SK-MEL-5 (cell line): ENCODE results near the gene TMEM205. TPM values are rescaled to one million over a fixed set of nuclear protein-coding genes. Genes with fewer than 3 reads are reported as not detected.
"Not testable (repeated sequence)": the region's sequence is repeated elsewhere in the genome, so short reads cannot be mapped to it uniquely, and the experiment has no call there.

Experiments
- DNase-seq: peaks from one replicate; pipeline ENCODE4 v3.0.0-alpha.2; 2016; ENCODE audit warnings: low read depth, low spot score
- in situ Hi-C: cut with HindIII; loops from 2 replicates; pipeline ENCODE4 v1.10.0; 2016; ENCODE audit warnings: low sequenced_read_pairs, high pct_unique_total_duplicates, low pct_unique_long_range_greater_than_20kb
- total RNA-seq: library from RNA; depleted of rRNA; stranded (reverse); fragments of >200 nt; shearing (Covaris generic); gene quantifications from 2 replicates; pipeline ENCODE4 v1.2.3, GENCODE V29; 2014

The TMEM205 gene
- total RNA-seq, 1 experiment from 2014 or later = 79.4 TPM

DNA sequence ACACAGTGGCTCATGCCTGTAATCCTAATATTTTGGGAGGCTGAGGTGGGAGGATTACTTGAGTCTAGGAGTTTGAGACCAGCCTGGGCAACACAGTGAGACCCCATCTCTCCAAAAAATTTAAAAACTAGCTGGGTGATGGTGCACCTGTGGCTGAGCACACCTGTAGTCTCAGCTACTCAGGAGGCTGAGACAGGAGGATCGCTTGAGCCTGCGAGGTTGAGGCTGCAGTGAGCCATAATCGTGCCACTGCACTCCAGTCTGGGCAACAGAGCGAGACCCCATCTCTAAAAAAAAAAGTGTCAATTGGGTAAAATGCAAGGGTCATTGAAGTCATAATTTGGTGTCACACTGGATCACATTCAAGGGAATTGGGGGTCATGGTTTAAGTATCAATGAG lies 8.0 kb upstream of the TMEM205 start:
- in situ Hi-C loops, DNase-seq: not testable (repeated sequence)

DNA sequence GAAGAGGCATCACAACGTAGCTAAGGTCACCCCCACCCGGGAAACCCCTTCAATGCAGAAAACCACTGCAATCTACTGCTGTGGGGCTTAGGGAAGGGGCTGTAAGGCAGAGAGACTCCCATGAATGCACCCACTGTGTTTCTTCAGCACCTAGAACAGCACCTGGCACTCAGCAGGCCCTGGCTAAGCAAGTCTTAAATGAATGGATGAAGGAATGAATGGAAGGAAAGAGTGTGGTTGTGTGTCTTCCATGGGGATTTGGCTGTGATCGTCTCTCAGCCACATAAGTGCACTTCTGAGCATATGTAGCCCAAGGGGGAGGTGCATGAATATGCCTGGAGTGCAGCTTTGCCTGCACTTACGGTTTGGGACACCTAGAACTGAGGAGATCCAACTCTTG lies 3.1 kb upstream of the TMEM205 start:
- DNase-seq = no peak
- in situ Hi-C loops = no loop called here

DNA sequence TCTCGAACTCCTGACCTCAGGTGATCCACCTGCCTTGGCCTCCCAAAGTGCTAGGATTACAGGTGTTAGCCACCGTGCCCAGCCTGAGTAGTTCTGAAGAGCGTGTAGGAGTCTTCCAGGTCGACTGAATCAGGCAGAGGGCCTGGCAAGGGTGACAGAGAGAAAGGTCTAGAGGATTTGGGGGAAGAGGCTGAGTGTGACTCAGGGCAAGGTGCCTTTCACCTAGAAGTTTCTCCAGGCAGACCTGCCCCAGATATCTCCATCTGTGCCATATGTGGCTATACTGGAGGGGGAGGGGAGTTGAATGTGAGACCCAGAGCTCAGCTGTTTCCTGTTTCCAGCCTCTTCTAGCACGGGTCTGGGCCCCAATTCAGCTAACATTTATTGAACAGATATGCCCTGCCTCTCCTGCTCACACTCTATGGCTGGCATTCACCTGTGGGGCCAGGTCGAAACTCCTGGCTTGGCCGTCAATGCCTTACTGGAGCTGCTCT lies 1.5 kb upstream of the TMEM205 start:
- no peak for DNase-seq
- in situ Hi-C loops = no loop called here

DNA sequence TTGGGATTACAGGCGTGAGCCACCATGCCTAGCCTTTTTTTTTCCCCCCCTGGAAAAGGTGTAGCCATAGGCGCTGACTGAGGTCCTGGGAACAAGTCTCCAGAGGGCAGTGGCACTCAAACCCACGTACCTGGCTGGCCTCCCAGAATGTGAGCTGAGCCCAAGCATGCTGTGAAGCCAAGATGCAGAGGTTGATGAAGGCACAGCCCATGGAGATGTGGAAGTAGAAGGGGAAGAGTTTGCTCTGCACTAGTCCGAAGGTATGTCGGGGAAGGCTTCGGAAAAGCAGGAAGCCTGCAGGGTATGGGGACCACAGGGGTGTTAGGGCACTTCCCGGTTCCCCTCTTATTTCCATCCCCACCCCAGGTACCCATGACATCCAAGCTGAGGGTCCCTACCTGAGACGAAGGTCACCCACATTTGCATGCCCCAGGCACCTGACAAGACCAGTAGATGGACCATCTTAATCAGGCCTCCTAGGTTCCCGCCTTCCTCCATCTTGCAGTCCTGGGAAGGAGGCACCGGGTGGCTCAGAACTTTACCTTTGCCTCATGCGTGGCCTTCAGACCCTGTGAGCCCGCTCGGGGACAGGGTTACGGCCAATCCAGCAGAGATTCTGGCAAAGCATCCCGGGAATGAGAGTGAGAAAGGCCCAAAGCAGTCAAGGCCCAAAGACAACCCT lies 805 bp downstream of the TMEM205 start:
- no peak for DNase-seq
- in situ Hi-C loops = no loop called here

DNA sequence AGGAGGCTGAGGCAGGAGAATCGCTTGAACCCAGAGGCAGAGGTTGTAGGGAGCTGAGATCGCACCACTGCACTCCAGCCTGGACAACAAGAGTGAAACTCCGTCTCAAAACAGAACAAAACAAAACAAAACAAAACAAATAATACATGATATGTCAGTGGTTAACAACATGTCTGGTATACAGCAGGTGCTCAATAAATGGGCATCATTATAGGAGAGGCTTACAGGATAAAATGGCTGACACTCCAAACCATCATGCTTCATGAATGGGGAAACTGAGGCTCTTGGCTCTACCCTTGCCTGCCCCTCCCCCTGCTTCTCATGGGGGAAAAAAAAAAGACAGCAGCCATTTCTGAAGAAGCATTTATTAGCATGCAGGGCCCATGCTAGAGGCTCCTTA lies 3.6 kb downstream of the TMEM205 start:
- no peak for DNase-seq
- in situ Hi-C loops = no loop called here

DNA sequence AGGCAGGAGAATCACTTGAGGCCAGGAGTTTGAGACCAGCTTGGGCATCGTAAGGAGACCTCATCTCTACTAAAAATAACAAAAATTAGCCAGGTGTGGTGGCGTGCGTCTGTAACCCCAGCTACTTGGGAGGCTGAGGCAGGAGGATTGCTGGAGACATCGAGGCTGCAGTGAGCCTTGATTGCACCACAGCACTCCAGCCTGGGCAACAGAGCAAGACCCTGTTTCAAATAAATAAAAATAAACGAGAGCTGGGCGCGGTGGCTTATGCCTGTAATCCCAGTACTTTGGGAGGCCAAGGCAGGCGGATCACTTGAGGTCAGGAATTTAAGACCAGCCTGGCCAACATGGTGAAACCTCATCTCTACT lies 6.0 kb downstream of the TMEM205 start:
- DNase-seq, in situ Hi-C loops: not testable (repeated sequence)

DNA sequence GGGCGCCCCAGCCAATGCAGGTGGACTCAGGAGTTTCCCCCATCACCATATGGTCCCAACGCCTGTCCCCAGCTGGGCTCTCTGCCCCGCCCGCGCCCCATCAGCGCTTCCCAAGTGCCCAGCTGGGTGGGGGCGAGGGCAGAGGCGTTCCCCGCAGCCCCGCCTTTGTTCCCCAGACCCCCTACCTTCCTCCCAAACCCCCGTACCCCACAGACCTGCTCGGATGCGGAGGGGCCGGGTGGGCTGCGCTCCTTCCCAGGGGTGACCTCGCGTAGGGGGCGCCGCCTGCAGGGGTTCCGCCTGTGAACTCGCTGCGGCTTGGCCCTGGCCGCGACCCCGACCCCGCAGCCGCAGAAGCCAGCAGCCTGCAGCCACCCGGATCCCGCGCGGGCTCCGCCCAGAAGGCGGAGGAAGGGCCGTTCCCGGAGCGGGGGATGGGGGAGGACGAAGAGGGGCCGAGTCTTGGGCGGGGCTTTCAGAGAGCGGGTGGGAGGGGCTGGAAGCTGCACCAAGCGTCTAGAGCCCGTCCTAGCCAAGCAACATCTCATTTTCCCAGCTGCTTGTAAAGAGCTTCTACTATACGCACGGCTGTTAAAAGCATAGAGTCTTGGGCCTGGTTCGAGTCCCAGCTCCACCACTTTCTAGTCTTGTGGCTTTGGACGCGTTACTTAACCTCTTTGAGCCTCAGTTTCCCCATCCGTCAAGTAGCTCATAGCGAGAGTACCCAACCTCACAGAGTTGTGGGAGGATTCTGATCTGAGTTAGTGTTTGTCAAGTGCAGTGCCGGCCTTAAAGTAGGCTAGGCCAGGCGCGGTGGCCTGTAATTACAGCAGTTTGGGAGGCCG lies 6.6 kb downstream of the TMEM205 start, which contains the start of gene RAB3D:
RAB3D (minus strand) TSS at position 404 of the 845 bp plus-strand sequence. CDS start 2,258 bp downstream, outside the sequence.
- in situ Hi-C loops = no loop called here
- DNase-seq = peak; percentile 85

DNA sequence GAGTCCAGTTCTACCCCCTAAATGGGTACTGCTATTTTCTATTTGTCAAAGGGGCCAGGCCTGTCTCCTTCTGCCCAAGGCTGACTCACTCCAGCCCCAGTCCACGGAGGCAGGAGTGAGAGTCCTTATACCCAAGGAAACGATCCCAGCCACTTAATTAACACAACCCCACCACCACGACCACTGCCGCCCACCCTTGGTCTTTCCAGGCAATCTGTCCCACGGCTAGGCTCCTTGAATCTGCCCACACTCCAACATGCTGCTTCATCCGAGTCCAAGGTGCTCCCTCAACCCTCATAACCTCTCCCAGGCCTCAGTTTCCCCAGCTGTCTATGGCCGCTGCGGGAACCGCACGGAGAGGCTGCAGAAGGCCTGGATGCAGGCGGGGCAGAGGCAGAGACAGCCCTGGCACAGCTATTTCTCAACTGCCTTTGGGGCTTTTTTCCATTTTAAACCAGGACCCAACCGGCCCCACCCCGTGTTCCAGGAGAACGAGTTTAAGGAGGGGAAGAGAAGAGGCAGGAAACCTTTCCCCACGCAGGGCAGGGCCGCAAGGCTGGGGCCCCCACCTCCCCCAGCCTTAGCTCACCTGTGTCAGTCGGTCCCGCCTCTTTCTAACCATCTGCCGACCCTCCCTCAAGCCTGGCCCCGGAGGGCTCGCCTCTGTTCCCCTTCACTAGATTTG lies 7.4 kb downstream of the TMEM205 start:
- in situ Hi-C loops = no loop called here
- no peak for DNase-seq

DNA sequence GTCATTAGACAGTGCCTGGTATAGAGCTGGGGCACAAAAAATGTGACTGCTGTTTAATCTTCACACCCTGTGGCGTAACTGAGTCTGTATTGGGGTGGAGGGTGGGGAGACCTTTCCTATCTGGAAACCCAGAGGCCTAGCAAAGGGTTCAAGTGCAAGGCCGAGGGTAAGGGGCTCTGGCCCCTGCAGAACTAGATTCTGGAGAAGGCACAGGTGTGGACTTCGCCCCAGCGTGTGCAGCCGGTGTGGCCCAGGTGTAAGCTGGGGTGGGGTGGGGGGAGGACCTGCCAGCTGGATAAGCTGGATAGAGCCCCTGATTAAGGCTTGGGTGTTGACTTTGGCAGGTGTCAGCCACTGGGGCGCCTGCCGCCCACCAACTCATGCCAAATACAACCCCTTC lies 7.9 kb downstream of the TMEM205 start:
- DNase-seq = no peak
- in situ Hi-C loops = no loop called here

DNA sequence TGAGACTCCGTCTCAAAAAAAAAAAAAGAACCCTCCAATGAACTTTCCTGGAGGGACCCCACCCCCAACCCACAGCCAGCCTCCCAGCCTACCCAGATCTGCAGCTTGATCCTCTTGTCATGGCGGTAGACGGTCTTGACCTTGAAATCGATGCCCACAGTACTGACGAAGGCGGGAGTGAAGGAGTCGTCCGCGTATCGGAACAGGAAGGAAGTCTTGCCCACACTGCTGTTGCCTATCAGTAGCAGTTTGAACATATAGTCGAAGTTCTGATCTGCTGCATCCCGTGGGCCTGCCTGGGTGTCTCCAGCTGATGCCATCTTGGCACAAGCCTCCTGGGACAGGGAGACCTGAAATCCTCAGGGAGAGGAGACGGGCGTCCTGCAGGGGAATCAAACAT lies 9.0 kb downstream of the TMEM205 start:
- in situ Hi-C loops = no loop called here

DNA sequence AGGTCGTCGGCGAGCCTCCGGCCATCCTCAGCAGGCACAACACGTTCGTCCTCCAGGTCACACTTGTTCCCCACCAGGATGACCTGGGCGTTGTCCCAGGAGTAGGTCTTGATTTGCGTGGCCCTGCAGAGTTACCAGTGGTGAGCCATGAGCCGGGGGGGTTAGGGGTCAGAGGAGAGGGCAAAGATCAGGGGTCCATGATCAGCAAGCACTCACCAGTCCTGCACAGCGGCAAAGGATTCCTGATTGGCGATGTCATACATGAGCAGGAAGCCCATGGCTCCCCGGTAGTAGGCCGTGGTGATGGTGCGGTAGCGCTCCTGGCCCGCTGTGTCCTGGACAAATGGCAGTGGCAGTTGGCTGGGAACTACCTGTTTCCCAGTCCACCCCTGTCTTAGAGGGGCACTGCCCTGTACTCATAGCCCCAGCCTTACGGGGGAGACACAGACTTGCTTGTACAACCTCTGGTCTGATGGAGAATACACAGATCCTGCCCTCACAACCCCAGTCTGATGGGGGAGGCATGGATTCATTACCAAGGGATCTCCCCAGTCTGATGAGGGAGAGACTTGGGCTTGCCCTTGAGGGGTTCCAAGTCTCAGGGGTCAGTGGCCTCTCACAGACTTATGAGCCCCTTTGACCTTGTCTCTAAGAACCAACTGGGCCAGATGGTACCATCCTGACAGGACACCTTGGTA lies 10.5 kb downstream of the TMEM205 start:
- no peak for DNase-seq
- in situ Hi-C loops = no loop called here

More for the DNA sequence above, 9.0 kb downstream of the TMEM205 start:
- DNase-seq = no peak

DNA sequence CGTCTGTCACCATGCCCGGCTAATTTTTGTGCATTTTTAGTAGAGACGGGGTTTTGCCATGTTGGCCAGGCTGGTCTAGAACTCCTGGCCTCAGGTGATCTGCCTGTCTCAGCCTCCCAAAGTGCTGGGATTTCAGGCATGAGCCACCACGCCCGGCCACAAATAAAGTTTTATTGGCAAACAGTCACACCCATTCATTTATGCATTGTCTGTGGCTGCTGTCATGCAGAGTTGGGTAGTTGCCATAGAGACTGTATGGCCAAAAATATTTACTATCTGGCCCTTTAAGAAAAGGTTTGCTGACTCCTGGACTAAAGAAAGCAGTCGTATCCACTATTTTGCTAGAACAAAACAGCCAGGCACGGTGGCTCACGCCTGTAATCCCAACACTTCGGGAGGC lies 12.2 kb downstream of the TMEM205 start:
- in situ Hi-C loops = not testable (repeated sequence)
- peak; percentile 19 for DNase-seq

DNA sequence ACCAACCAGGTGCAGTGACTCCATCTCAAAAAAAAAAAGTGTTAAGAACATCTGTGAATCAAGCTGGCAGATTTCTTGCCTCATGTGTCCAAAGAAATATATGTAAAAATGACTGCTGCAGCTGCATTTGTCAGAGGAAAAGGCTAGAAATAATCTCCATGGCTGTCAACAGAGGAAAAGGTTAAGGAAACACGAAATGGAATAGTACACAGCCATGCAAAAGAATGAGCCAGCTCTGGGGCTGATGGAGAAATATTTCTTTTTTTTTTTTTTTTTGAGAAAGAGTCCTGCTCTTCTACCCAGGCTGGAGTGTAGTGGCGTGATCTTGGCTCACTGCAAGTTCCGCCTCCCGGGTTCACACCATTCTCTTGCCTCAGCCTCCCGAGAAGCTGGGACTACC lies 13.2 kb downstream of the TMEM205 start:
- in situ Hi-C loops = no loop called here

DNA sequence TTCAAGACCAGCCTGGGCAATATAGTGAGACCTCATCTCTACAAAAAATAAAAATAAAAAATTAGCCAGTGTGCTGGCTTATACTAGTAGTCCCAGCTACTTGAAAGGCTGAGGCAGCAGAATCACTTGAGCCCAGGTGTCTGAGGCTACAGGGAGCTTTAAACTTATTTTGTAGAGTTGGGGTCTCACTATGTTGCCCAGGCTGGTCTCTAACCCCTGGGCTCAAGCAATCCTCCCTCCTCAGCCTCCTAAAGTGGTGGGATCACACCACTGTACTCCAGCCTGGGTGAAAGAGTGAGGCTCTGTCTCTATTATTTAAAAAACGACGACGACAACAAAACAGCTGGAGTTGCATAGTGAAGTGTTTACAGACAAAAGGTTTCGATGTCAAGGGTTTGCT lies 14.6 kb downstream of the TMEM205 start:
- in situ Hi-C loops = no loop called here

More for the DNA sequence above, 13.2 kb downstream of the TMEM205 start:
- DNase-seq = no peak

DNA sequence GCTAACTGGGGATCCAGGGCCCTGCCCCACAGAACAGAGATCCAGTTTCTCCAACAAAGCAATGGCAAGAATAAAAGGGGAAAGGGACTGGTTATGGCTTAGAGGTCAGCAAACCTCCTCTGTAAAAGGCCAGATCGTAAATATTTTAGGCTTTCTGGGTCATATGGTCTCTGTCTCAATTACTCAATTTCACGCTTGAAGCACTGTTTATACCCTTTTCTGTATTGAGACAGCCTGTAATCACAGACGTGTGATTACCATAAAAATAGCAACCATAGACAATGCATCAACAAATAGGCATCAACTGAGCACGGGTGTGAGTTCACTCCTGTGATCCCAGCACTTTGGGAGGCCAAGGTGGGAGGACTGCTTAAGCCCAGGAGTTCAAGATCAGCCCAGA lies 15.9 kb downstream of the TMEM205 start:
- DNase-seq = no peak
- in situ Hi-C loops = no loop called here

More for the DNA sequence above, 14.6 kb downstream of the TMEM205 start:
- no peak for DNase-seq

DNA sequence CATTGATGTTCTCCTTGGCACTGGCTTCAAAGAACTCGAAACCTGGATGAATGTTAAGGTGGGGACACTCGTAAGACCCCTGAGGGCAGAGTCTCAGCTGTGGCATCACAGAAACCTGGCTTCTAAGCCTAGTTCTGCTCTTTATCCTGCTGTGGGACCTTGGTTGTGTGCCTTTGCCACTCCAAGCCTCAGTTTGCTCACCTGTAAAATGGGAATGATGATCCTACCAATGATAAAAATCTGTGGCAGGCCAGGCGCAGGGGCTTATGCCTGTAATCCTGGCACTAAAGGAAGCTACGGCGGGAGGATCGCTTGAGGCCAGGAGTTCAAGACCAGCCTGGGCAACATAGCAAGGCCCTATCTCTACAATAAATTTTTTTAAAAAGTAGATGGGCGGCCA lies 20.5 kb downstream of the TMEM205 start:
- in situ Hi-C loops = no loop called here
- DNase-seq = no peak

DNA sequence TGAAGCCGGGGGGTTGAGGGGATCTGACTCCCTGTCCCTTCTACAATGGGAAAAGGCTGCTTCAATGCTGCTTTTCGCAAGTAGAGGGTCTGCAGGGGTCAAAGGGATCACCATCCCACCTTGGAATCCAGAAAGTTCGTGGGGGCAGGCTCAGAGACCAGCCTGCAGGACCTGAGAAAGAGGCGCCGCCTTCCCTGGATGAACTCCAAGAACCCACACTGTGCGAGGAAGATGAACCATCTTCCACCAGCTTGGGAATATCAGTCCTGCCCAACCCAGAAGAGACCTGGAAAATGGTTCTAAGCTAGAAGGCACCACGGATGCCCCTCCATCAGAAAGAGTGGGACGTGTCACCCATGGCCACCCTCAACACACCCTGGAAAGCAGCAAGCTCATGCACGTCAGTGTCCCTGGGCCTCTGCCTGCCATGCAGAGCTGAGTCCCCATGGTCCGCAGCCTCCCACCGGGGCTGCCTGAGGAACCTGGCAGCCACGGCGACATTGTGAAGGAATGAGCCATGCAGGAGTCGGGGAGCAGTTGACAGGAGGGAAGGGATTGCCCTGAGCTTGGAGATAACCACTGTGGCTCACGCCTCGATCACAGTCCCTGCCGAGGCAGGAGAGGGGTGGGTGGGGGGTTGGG lies 21.2 kb downstream of the TMEM205 start:
- DNase-seq = no peak
- in situ Hi-C loops = no loop called here
